HG03196 (cell line): ENCODE measurements around the gene LRCH4.

ENCODE experiments used
- ATAC-seq: cut with Tn5 transposase; IDR thresholded peaks from one replicate; pipeline ENCODE4 v1.9.1; 2021; ENCODE audit not compliant: unreplicated experiment

The LRCH4 gene

DNA sequence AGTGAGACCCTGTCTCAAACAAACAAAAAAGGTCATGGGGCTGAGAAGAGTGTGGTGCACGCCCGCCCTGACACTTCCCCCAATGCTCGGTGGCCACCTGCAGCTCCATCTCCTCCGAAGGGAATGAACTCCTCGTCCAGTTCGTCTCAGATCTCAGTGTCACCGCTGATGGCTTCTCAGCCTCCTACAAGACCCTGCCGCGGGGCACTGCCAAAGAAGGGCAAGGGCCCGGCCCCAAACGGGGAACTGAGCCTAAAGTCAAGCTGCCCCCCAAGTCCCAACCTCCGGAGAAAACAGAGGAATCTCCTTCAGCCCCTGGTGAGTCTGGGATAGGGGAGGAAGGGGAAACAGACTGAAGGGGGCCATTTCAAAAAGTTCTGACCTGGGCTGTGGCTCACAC is 20.4 kb upstream of the LRCH4 start:
- no peak for ATAC-seq

DNA sequence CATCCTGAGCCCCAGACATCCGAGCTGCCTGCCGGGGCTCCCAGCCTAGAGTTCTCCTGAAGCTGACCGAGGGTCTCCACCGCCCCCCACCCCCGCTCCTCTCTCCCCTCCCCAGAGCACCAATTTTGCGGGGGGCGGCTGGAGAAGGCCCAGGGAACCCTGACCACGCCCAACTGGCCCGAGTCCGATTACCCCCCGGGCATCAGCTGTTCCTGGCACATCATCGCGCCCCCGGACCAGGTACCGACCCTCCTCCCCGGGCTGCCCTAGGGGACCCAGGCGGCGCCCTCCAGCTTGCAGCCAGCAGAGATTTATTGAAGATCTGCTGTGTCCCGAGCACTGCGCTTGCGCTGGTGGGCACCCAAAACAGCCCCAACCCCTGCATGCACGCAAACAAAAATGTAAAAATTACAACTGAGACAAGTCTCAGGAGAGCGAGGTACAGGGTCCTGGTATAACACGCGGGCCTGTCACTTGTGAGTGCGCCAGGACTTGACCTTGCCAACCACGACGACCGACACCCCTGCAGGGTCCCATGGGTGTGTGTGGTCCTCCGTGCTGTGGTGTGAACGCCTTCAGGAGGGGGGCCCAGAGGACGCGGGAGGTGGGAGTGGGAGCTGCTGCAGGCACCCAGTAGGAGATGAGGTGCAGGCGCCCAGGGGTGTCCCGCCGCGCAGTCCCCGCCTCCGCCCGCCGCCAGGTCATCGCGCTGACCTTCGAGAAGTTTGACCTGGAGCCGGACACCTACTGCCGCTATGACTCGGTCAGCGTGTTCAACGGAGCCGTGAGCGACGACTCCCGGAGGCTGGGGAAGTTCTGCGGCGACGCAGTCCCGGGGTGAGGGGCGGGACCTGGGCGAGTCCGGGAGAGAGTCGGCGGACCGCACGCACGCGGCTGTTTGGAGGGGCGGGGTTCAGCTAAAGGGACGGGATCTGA is 19.3 kb upstream of the LRCH4 start:
- ATAC-seq = peak; percentile 11

DNA sequence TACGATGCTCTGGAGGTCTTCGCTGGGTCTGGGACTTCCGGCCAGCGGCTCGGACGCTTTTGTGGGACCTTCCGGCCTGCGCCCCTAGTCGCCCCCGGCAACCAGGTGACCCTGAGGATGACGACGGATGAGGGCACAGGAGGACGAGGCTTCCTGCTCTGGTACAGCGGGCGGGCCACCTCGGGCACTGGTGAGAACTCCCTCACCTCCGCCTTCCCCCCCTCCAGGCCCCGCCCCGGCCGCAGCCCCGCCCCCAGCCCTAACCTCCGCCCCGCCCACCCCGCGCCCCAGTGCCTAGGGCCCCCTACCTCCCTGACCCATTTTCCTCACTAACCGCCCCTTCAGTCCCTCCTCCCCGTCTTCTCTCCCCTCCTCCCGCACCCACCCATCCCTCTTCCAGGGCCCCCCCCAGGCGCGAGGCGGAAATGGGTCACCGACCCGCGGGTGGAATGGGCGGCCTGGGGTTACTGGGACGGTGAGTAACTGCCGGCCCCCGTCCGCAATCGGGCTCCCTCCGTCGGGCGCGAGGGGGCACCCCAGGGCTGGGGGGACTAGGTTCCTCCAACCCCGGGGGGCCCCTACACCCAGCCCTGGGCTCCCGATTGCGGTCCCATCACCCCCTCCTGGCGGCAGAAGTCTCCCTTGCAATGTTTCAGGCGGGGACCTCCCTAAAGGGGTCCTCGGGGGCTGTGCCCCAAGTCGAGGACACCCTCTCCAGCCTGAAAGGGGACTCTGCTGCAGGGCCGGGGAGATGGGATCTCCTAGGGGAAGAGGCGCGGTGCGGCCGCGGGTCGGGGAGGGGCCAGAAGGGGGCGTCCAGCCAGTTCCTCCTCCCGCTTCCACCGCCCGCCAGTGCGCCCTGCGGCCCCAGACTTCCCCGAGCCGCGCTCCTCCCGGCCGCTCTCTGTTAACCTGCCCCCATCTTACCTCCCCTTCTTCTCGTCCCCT is 18.4 kb upstream of the LRCH4 start:
- ATAC-seq = peak; percentile 47

DNA sequence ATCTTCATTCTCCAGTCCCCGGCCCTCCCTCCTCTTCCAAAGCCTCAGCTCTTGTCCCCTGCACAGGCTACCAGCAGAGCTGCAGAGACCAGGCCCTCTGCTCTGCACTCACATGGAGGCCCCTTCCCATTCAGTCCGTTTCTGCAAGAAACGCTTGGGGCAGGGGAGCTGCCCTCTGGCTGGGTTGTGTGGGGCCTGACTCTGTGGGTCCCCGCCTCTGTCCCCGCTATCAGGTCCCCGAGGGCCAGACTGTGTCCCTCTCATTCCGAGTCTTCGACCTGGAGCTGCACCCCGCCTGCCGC is 17.7 kb upstream of the LRCH4 start:
- no peak for ATAC-seq

DNA sequence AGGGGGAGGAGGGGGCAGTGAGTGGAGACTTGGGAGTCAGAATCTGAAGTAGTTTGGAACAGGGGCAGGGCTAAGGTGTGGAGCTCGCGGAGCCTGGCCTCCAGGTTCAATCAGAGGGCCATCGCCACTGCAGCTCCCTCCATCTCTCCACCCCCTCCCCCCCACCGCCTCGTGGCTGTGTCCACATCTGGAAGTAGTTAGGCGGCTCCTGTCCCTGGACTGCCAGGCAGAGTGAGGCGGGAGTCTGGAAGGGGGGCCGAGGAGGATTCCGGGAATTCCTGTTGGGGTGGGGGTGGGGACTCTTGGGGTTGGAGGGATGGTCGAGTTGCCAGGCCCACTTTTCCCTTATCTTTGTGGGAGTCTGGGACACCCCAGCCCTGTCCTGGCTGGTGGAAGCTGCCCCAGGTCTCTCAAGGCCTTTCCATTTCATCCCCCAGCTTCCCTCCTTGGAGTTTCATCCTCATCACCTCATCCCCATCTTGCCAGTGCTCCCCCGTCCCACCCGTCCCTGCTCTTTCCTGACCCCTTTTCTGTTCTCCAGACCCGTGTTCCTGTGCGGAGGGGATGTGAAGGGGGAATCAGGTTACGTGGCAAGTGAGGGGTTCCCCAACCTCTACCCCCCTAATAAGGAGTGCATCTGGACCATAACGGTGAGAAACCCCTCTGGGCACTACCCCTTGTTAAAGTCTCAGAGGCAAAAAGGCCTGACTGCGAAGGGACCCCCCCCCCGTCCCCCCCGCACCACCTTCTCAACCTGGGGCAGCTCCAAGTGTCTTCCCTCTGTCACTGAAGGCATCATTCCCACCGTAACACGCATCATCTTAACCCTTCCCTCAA is 17.2 kb upstream of the LRCH4 start:
- ATAC-seq = no peak

DNA sequence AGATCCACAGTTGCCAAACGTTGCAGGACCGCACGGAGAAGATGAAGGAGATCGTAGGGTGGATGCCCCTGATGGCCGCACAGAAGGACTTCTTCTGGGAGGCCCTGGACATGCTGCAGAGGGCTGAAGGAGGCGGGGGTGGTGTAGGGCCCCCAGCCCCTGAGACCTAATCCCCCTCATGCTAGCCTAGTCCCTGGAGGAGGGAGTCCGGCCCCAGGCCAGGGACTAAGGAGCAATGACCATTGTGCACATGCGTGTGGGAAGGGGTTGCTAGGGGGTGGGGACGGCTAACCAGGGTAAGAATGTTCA is 14.8 kb upstream of the LRCH4 start:
- ATAC-seq = no peak

DNA sequence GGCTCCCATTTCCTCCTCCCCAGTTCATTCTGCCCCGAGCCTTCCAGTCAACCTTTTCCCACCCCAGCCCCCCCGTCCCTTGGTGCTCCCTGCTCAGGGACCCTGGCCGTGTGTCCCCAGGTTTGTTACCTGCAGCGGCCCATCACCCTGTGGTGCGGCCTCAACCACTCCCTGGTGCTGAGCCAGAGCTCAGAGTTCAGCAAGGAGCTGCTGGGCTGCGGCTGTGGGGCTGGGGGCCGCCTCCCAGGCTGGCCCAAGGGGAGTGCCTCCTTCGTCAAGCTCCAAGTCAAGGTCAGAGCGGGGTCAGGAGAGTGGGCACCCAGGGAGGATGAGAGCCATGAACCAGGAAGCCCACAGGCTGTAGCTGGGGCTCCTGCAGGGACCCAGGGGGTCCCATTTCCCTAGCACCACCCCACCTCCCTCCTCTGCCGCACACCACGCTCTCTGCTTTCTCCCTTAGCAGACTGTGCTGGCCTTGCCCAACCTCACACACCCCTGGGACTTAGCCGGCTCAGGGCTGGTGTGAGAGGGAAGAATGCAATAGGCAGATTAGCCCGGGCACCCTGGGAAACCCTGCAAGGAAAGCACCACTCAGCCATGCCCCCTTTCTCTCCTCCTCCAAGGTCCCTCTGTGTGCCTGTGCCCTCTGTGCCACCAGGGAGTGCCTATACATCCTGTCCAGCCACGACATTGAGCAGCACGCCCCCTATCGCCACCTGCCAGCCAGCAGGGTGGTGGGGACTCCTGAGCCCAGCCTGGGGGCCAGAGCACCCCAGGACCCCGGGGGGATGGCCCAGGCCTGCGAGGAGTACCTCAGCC is 14.2 kb upstream of the LRCH4 start:
- ATAC-seq = no peak

DNA sequence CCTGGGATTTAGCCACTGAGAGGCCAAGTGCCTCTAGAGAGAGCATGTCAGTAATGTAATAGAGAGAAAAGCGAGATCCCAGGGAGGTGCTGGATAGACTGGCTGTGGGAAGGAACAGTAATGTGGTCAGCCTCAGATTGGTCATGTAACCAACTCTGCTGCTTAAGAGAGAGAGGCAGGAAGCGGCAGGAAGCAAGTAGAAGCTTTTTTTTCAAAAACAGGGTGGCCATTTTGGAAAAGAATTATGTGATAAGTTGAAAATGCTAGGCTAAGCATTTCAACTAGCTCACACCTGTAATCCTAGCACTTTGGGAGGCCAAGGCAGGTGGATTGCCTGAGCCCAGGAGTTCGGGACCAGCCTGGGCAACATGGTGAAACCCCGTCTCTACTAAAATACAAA is 12.5 kb upstream of the LRCH4 start:
- ATAC-seq = no peak

DNA sequence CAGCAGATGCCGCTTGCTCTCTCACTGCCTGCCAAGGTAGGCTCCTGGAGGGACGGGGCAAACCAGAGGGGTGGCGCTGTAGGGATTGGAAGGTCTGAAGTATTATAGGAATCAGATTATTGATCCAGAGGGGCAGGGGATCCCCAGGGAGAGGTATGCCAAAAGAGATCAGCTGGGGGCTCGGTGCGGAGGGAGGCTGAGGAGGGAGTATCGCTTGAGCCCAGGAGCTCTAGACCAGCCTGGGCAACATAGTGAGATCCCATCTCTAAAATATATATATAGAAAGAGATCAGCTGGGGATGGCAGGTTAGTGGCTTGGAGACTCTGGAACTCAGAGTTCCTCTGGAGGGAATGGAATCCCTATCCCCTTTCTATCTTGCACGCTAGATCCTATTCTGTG is 9.3 kb upstream of the LRCH4 start:
- ATAC-seq = no peak

DNA sequence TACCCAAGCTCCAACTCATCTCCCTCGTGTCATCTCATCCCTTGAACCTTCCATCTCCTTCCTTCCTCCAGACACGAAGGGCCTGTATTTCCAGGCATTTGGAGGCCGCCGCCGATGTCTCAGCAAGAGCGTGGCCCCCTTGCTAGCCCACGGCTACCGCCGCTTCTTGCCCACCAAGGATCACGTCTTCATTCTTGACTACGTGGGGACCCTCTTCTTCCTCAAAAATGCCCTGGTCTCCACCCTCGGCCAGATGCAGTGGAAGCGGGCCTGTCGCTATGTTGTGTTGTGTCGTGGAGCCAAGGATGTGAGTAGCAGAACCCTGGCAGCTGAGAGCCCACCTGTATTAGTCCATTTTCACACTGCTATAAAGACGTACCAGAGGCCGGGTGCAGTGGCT is 5.7 kb upstream of the LRCH4 start:
- ATAC-seq = no peak

DNA sequence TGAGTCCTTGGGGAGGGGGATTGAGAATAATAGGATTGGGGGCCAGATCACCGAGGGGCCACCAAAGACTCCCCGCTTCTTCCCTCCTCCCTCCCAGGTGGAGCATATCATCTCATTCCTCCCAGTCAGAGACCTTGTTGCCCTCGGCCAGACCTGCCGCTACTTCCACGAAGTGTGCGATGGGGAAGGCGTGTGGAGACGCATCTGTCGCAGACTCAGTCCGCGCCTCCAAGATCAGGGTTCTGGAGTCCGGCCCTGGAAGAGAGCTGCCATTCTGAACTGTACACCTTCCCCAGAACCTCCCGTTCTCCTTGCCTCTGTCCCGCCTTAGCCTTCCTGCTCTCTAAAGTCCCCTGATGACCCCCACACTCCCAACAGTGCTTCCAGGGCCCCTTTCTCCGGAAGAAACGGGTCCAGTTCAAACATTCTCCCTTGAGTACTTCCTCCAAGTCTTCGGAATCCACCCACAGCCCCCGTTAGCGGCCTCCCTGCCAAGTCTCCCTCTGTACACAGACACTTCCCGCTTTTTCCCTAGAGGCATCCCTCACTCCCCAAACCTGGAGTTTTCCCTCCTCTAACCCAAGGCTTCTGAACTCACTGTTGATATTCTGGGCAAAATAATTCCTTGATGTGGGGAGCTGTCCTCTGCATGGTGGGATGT is 4.3 kb upstream of the LRCH4 start:
- no peak for ATAC-seq

DNA sequence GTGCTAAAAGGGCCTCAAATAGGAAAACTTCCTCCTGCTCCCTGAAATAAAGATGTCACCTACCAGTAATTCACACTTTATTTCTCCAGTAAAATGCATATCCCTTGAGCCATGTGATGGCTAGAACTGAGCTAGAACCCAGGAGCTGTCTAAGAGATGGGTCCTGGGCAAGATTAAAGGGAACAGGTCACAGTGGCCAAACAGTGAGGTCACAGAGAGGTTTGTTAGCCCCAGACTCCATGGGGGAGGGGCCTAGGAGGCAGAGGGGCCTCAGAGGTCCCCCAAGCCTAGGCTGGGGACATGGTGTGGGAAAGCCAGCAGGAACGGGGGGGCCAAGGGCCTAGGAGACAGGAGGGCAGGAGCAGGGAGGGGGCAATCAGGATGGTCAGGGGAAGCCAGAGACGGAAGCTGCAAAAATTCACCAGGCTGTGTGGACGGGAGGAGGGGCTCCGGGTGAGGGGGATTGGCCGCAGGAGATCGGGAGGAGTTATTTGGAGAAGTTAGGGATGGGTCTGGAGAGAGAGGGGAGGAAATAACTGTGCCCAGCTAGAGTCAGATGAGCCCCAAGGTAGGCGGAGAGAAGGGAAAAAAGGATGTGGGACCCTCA is 3.5 kb upstream of the LRCH4 start:
- ATAC-seq = no peak

DNA sequence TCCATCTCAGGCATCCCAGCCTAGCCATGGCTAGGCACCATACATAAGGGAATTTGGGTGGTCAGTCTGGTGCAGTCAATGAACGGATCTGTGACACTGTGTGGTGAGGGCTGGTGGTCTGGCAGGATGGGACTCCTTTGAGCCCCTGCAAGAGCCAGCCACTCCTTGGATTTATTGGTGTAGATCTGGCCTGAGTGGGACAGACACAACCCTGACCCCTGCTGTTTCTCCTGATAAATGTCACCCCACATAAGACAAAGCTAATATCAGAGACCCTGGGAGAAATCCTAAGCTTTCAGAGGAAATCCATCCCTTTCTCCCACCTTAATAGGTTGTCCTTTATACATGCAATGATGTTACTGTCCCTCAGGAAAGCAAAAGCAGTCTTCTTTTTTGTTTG is 2.5 kb upstream of the LRCH4 start:
- no peak for ATAC-seq

DNA sequence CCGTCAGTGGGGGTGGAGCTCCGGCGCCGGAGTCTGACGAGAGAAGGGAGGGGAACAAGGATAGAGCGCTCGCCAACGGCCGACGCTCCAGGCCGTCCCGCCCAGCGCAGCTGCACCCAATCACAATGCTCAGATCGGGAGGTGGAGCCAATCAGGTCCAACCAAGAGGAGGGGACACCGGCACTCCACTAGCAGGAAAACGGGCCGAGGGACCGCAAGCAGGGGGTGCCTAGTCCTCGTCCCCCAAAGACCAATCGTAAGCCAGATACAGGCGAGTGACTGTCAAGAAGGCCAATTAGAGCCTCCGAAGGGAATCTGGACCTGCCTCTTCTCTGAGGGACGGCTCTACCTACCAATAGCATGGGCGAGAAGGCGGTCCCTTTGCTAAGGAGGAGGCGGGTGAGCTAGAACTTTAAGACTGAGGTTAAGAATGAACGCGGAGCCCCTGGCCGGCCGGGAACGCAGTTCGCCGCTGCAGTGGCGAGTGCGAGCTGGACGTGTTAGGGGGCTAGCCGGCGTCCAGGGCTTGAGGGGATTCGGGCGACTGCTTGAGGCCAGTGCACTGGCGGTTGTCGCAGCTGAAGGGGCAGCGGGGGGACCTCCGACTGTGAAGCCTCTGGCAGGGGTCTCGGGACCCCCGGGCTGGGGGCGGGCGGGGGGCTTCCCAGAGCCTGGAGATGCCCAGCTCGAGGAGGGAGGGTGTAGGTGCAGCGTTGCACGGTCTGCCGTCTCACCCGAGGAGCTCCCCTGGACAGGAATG is 517 bp upstream of the LRCH4 start, which contains the start of gene FBXO24:
Gene FBXO24 (plus strand): TSS at position 63 of the 760 bp plus-strand sequence. CDS start 298 bp downstream, at position 361.
- ATAC-seq = peak; percentile 84

DNA sequence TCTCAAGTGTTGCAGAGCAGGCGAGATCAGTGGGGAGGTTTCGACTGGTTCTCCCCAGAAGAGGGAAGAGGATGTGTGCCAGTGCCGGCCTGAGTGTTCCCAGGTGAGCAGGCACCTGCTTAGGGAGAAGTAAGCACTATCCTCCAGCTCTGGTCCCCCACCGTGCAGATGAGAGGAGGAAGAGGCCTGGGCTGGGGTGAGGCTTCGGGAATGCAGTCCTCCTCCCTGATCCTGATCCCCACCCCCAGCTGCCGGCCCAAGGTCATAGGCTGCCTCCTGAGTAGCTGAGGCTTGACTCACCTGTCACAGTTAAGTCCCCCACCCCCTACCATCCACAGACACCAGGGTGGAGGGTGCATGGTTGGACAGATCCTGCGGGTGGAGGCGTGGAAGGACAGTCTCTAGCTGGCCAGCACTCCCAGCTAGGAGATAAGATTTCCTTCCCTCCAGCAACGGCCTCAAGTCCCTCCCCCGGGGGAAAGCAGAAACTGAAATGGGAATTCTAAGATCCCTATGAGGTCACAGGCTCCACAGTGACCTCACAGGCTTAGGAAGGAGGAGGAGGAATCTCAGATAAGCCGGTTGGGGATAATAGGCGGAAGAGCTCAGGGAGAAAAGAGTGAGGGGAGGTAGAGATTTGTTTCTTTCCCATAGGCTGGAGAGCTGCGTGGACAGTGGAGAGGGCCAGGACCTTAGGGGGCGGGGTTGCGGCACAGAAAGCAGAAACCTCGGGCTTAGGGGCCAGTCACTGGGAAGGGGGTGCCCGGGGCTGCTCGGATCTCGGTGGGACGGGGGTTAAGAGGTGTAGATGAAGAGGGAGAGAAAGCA is 1.0 kb downstream of the LRCH4 start:
- no peak for ATAC-seq

DNA sequence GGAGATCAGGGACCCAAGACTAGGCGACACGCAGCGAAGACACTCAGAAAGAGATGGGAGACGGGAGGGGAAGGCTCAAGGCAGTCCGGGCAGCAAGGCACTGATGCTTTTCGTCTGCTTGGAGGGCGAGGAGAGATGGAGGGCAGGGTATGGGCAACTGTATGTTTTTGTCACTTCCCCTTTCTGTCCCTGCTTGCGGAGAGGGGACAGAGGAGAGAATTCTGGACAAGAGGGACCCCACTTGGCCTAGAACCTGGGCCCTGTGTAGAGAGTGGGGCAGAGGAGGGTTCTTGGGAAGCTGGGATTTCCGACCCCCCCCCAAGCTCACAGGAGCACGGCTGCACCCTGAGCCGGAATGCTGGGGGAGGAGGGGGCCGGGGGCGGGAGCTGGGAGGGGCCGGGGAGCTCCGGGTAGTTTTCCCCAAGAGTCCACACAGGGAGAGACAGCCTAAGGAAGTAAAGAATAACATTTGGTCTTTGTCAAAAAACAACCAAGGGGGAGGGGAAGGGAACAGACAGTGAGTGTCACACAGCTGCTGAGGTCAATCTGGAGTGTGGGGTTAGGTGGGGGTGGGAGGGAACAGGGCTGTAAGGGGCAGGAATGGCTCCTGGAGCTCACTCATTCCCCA is 1.8 kb downstream of the LRCH4 start:
- ATAC-seq = no peak
